Heart left ventricle (tissue), 16 donors: ENCODE data around the gene PTH2R. TPM values are rescaled to one million over a fixed set of nuclear protein-coding genes. Genes with fewer than 3 reads are reported as not detected.

ENCODE experiments used
- ATAC-seq, 4 donors: fragments of 200-7000 bp; cut with Tn5 transposase; one replicate each; pipeline ENCODE4 v1.9.1; 2020 to 2022; ENCODE audit warnings: moderate library complexity in 4 of 4, mild to moderate bottlenecking in 3 of 4, moderate number of reproducible peaks in 1 of 4
- DNase-seq, 5 donors: peaks; one replicate each; pipeline ENCODE4 v3.0.0-alpha.2; 2020
- H3K27ac ChIP-seq, 12 donors: fragments of 200-600 bp; sonication (generic) in 4 of 12; one replicate each; pipeline versions ENCODE4 v1.5.0 to v1.8.0; 2016 to 2022; ENCODE audit warnings: mild to moderate bottlenecking in 2 of 12
- H3K27me3 ChIP-seq, 9 donors: fragments of 200-600 bp; sonication (generic) in 2 of 9; one replicate each; pipeline versions ENCODE4 v1.5.1 to v1.8.0; 2016 to 2022; ENCODE audit warnings: mild to moderate bottlenecking in 3 of 9
- H3K36me3 ChIP-seq, 9 donors: fragments of 200-600 bp; sonication (generic) in 2 of 9; one replicate each; pipeline versions ENCODE4 v1.5.0 to v1.8.0; 2018 to 2022; ENCODE audit warnings: mild to moderate bottlenecking in 2 of 9
- H3K4me1 ChIP-seq, 12 donors: fragments of 200-600 bp; sonication (generic) in 4 of 12; one replicate each; pipeline versions ENCODE4 v1.5.0 to v1.8.0; 2016 to 2022; ENCODE audit warnings: mild to moderate bottlenecking in 3 of 12
- H3K4me3 ChIP-seq, 12 donors: fragments of 200-600 bp; sonication (generic) in 4 of 12; one replicate each; pipeline versions ENCODE4 v1.5.0 to v1.8.0; 2017 to 2022; ENCODE audit warnings: mild to moderate bottlenecking in 9 of 12, moderate library complexity in 4 of 12
- H3K9me3 ChIP-seq, 12 donors: fragments of 200-600 bp; sonication (generic) in 4 of 12; one replicate each; pipeline versions ENCODE4 v1.5.0 to v1.8.0; 2016 to 2022; ENCODE audit warnings: mild to moderate bottlenecking in 1 of 12
- POLR2A ChIP-seq, 2 donors: fragments of 450-650 bp; IDR thresholded peaks; one replicate each; pipeline ENCODE4 v1.6.1; 2017; ENCODE audit warnings: antibody characterized with exemption in 2 of 2, mild to moderate bottlenecking in 2 of 2, moderate library complexity in 2 of 2
- WGBS, 4 donors: extraction: QIAGEN DNeasy Blood & Tissue Kit in 2 of 4; methylation state at CpG; one replicate each; pipeline versions ENCODE4 v1.1.5 to v1.1.7; 2013 to 2018; 5-methylcytosine and 5-hydroxymethylcytosine counted together
- intact Hi-C, 10 donors: fragments of 100-400 bp; cut with DNase I; formaldehyde crosslinking; loops; one replicate each; pipeline versions ENCODE4 v1.11.1 to v1.14.2; 2022
- long read RNA-seq, 3 donors: library from polyadenylated mRNA; unstranded; transcript quantifications; one replicate each; pipeline ENCODE4 v2.0.0, GENCODE V29; 2020 to 2021
- polyA plus RNA-seq, 2 donors: library from polyadenylated mRNA; stranded (reverse); fragments of 200-250 nt; gene quantifications; one replicate each; pipeline ENCODE4 v1.2.3, GENCODE V29; 2013
- total RNA-seq, 9 donors: library from RNA; depleted of rRNA in 2 of 9; stranded (reverse); fragments of >200 nt in 2 of 9; fragmentation: NEBNext Ultra II Directional in 3 of 9; extraction: Animal tissue kit (Norgen Biotek cat#: 25700) in 3 of 9; gene quantifications; one replicate each; pipeline versions ENCODE4 v1.1.0 to v1.2.4, GENCODE V29; 2016 to 2023
- TF ChIP-seq, protein P1 (sequence below), 12 donors: fragments of 200-600 bp; sonication (generic) in 4 of 12; IDR thresholded peaks; one replicate each; pipeline versions ENCODE4 v1.5.0 to v1.8.0; 2018 to 2022; ENCODE audit warnings: antibody characterized with exemption in 12 of 12, mild to moderate bottlenecking in 5 of 12
- donor health status: ischemic (EF 13 %, LVEDD 7.1; RV severe dilation, severe dysfunction).
- donor health status: healthy with polysubstance abuse.
- donor health status: DM: no; HTN: yes; CAD: no.
- donor health status: DM: no; HTN: no; CAD: no.
- donor health status: ischemic (EF 25% LVEDD 6.9; RV normal size, moderate dysfunction).
- donor health status: ischemic (EF 25% LVEDD 5.7; RV mildly dilated, moderate dysfunction).
- donor health status: healthy.
- donor health status: DM: yes; HTN: yes; CAD: no.
- donor health status: ischemic (EF 35%, LVEDD 5.7; RV mildly dilated, moderate dysfunction).
- donor health status: nonischemic (EF 11% LVEDD 7.7; RV severe dilation, severe dysfunction).
- donor health status: DM: yes; HTN: yes; CAD: no.
- donor health status: PGD.
- donor health status: ischemic (EF 29% LVEDD 5.4; RV normal size, mild dysfunction).
- donor health status: nonischemic (EF 23%, LVEDD 6.1; RV moderate dilation, normal function).

The PTH2R gene, protein sequence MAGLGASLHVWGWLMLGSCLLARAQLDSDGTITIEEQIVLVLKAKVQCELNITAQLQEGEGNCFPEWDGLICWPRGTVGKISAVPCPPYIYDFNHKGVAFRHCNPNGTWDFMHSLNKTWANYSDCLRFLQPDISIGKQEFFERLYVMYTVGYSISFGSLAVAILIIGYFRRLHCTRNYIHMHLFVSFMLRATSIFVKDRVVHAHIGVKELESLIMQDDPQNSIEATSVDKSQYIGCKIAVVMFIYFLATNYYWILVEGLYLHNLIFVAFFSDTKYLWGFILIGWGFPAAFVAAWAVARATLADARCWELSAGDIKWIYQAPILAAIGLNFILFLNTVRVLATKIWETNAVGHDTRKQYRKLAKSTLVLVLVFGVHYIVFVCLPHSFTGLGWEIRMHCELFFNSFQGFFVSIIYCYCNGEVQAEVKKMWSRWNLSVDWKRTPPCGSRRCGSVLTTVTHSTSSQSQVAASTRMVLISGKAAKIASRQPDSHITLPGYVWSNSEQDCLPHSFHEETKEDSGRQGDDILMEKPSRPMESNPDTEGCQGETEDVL
- total RNA-seq (under 1 TPM in 2 of 9 donors, not detected in 7; 0.11 to 0.34 TPM), polyA plus RNA-seq (not detected)
- long read RNA-seq, donor 1, result 0 reads
- long read RNA-seq, donor 2, result 0 reads
- long read RNA-seq, donor 3, partial matches to known transcripts, result 0 of 1 reads
- long read RNA-seq, donor 3, other reads (novel, unspliced or antisense), result 0 of 1 reads

DNA sequence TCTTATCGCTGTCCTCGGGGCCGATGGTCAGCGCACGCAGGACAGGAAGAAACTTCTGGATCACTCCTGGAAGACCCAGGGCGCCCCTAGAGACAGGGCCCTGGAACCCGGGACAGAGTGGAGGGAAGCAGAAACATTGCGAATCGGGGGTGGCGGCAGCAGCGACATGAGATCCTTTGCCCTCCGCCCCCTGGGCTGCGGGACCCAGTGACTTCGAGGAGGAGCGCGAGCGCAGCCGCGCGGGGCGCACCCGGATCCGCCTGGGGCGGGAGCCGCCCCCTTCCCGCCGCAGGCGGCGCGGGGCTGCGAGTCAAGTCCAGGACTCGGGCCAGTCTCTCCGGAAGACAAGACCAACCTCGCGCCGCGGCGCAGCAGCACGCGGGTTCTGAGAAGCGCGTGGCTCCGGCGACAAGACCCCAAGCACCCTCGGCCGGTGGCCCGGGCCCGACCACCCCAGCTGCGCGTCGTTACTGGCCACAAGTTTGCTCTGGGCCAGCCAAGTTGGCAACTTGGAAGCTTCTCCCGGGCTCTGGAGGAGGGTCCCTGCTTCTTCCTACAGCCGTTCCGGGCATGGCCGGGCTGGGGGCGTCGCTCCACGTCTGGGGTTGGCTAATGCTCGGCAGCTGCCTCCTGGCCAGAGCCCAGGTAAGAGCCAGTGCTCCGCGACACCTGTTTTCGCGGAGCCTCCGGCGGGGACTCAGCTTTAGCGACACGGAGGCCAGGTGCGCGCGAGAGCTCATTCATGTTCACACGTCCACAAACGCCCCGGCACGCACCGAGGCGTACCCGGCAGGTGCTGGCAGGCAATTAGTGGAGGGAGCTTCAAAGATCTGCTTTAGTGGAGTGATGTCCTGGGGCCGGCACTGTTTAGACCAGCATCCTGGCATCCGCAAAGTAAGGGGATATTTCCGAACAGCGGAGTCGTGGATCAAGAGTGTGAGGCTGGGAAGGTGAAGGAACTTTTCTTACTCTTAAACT, at the start of gene PTH2R:
Gene PTH2R, plus strand, starts transcription at position 319 of the 978 bp plus-strand sequence. Its CDS starts 252 bp downstream, at position 571.
- DNase-seq, result peak in 1 of 5 donors; percentile 47
- Histone ChIP-seq H3K4me1 (peaks cover 0 to 10% (median 6%) of the 10 kb centered on the region in 12 donors), H3K27me3 (peaks cover 11 to 76% (median 30%) of the 10 kb centered on the region in 9 donors), H3K27ac (no peak within 1 kb of the TSS), H3K4me3 (peak within 1 kb of the TSS; percentile 1 to 31 (median 12)), H3K9me3 (no peaks in the 10 kb centered on the region), H3K36me3 (no peaks in the 10 kb centered on the region)
- 3 to 20% (median 5%) methylated on average over 26 to 82 of the region's 82 CpGs for WGBS, 4 donors
- intact Hi-C loops, result loop anchor here in 2 of 10 donors (10.0 kb wide), 2 partner anchors 918 to 1018 kb away; partner anchors contain the start of gene MAP2 (in 1 of the 2)
- TF ChIP-seq, protein P1, sequence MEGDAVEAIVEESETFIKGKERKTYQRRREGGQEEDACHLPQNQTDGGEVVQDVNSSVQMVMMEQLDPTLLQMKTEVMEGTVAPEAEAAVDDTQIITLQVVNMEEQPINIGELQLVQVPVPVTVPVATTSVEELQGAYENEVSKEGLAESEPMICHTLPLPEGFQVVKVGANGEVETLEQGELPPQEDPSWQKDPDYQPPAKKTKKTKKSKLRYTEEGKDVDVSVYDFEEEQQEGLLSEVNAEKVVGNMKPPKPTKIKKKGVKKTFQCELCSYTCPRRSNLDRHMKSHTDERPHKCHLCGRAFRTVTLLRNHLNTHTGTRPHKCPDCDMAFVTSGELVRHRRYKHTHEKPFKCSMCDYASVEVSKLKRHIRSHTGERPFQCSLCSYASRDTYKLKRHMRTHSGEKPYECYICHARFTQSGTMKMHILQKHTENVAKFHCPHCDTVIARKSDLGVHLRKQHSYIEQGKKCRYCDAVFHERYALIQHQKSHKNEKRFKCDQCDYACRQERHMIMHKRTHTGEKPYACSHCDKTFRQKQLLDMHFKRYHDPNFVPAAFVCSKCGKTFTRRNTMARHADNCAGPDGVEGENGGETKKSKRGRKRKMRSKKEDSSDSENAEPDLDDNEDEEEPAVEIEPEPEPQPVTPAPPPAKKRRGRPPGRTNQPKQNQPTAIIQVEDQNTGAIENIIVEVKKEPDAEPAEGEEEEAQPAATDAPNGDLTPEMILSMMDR (IDR thresholded peaks at IDR 0.05), result no peak
- no peak for TF ChIP-seq POLR2A (IDR thresholded peaks at IDR 0.05)
- ATAC-seq, result peak in 1 of 4 donors; percentile 24

DNA sequence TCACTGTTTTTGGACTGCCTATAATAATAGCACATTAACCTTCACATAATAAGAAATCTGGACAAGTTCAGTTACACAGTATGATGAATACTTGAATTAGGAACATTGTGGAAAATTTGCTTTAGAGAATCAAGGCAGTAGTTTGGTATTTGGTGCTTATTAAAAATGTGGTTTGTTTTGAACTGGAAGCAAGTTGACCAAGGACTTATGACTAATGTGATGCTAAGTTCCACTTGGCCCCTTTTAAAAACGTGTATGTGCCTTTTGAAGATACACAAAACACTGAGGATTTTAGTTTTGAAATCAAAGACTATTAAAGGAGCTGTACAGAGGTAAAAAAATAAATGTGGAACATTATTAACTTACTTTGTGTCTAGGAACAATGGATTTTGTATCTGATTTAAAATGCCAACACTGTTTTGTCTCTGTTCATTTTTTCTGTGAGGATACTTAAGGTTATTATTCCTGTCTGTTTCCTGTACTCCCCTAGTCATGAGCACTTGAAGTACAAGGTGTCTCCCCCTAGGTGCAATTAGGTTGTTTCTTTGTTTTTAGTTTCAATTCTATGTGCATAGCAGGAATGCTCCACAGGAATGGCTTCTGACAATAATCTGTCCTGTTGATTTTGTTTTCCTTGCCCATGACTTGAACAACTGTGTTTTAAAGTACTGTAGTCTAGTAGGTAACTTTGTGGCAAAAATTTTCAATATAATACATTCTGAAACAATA, 49.6 kb upstream of the PTH2R start:
- no peak for TF ChIP-seq POLR2A (IDR thresholded peaks at IDR 0.05)
- TF ChIP-seq, protein P1 (IDR thresholded peaks at IDR 0.05), result no peak
- 37 to 45% (median 39%) methylated on average over 1 of the region's 1 CpG for WGBS, 4 donors
- Histone ChIP-seq H3K36me3 (peaks cover 0 to 67% (median 49%) of the 10 kb centered on the region in 9 donors), H3K27ac (no peak overlapping the region), H3K9me3 (no peaks in the 10 kb centered on the region), H3K4me1 (peaks cover 0 to 4% (median 0%) of the 10 kb centered on the region in 12 donors), H3K4me3 (no peak overlapping the region), H3K27me3 (no peaks in the 10 kb centered on the region)
- DNase-seq (no peak), ATAC-seq (no peak)
- intact Hi-C loops, result no loop called here

DNA sequence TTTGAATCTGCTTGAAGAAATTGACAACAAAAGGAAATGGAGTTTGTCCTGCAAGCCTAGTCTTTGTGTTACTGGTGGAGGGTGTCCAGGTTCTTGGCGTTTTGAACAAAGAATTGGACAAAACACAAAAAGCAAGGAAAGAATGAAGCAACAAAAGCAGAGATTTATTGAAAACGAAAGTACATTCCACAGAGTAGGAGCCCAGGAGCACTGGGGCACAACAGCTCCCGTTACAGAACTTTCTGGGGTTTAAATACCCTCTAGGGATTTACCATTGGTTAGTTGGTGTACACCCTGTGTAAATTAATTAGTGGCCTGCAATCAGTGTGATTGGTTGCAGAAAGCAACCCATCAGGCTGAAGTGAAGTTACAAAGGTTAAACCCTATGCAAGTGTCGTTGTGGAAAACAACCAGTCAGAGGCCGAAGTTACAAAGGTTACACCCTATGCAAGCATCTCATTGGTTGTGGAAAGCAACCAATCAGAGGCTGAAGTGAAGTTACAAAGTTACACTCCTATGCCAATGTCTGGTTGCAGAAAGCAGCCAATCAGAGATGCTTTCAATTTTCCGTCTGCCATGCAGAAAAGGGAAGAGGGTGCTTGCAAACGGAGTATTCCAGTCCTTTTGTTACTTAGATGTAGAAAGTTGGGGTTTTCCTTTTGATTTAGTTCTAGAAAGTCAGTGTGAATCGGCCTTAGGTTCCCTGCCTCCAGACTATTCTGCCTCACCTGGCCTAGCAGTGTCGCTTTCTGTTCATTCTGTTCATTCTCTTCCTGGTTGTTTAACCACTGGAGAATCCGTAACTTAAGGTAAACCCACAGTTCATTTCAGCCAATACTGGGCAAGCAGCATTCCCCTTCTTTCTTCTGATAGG, 47.6 kb upstream of the PTH2R start:
- no peak for DNase-seq
- H3K9me3 ChIP-seq, result peaks cover 0 to 1% (median 0%) of the 10 kb centered on the region in 12 donors
- no peak overlapping the region for H3K4me3 ChIP-seq
- intact Hi-C loops, result no loop called here
- TF ChIP-seq, protein P1 (IDR thresholded peaks at IDR 0.05), result no peak
- TF ChIP-seq POLR2A (IDR thresholded peaks at IDR 0.05), result no peak
- H3K4me1 ChIP-seq, result no peaks in the 10 kb centered on the region
- peak in 1 of 4 donors; percentile 11 for ATAC-seq
- H3K27ac ChIP-seq, result no peak overlapping the region
- H3K27me3 ChIP-seq, result no peaks in the 10 kb centered on the region
- WGBS, 4 donors, result 84 to 89% (median 86%) methylated on average over 10 of the region's 10 CpGs
- peaks cover 0 to 47% (median 29%) of the 10 kb centered on the region in 9 donors for H3K36me3 ChIP-seq
